HCT116 (cell line): ENCODE results near the gene RCOR1.

ENCODE experiments used
- EZH2 ChIP-seq: fragments of 200-600 bp; sonication (generic); IDR thresholded peaks from 2 replicates; pipeline ENCODE4 v1.6.1; 2017; ENCODE audit warnings: antibody characterized with exemption, mixed run types
- EZH2phosphoT487 ChIP-seq: fragments of 200-600 bp; IDR thresholded peaks from 2 replicates; pipeline ENCODE4 v1.6.1; 2018; ENCODE audit warnings: antibody characterized with exemption, borderline replicate concordance
- POLR2A ChIP-seq: IDR thresholded peaks from 2 replicates; pipeline ENCODE4 v1.7.0; 2011; ENCODE audit warnings: borderline replicate concordance; ENCODE audit not compliant: insufficient read depth, insufficient read length; ENCODE audit errors: extremely low read depth
- POLR2AphosphoS5 ChIP-seq: IDR thresholded peaks from 2 replicates; pipeline ENCODE4 v1.6.1; 2011; ENCODE audit warnings: mild to moderate bottlenecking, low read depth, low read length, moderate library complexity
- SIN3A ChIP-seq: IDR thresholded peaks from 2 replicates; pipeline ENCODE4 v1.6.1; 2012; ENCODE audit warnings: low read depth
- SP1 ChIP-seq: IDR thresholded peaks from 2 replicates; pipeline ENCODE4 v1.6.1; 2012; ENCODE audit warnings: low read depth
- YY1 ChIP-seq: IDR thresholded peaks from 2 replicates; pipeline ENCODE4 v1.6.1; 2011; ENCODE audit warnings: low read length, low read depth, moderate library complexity, mild to moderate bottlenecking; ENCODE audit not compliant: insufficient replicate concordance; ENCODE audit errors: extremely low read depth
- ZFX ChIP-seq: fragments of 450-650 bp; IDR thresholded peaks from 2 replicates; pipeline ENCODE4 v1.6.1; 2017
- ZNF274 ChIP-seq: fragments of 200-500 bp; sonication (Bioruptor generic); IDR thresholded peaks from 2 replicates; pipeline ENCODE4 v1.6.1; 2014; ENCODE audit warnings: mild to moderate bottlenecking, low read depth, low read length, inconsistent platforms
- TF ChIP-seq, protein P1 (sequence below), 3 experiments: fragments of 200-600 bp in 1 of 3; sonication (generic) in 1 of 3; IDR thresholded peaks in 2 of 3; conservative IDR thresholded peaks in 1 of 3; 2 replicates each; pipeline ENCODE4 v1.5.1; 2012 to 2017; ENCODE audit warnings: low read depth in 2 of 3, low read length in 2 of 3, antibody characterized with exemption in 1 of 3, borderline replicate concordance in 1 of 3, control low read depth in 1 of 3, mild to moderate bottlenecking in 1 of 3, mixed read lengths in 1 of 3, mixed run types in 1 of 3, moderate library complexity in 1 of 3; ENCODE audit not compliant: insufficient read depth in 1 of 3
- TF ChIP-seq, protein P2 (sequence below): IDR thresholded peaks from 2 replicates; pipeline ENCODE4 v1.6.1; 2011; ENCODE audit warnings: mild to moderate bottlenecking, low read length, moderate library complexity; ENCODE audit not compliant: insufficient replicate concordance; ENCODE audit errors: extremely low read depth
- TF ChIP-seq, protein P3 (sequence below): IDR thresholded peaks from 2 replicates; pipeline ENCODE4 v1.6.1; 2012
- TF ChIP-seq, protein P4 (sequence below): IDR thresholded peaks from 2 replicates; pipeline ENCODE4 v1.6.1; 2012

DNA sequence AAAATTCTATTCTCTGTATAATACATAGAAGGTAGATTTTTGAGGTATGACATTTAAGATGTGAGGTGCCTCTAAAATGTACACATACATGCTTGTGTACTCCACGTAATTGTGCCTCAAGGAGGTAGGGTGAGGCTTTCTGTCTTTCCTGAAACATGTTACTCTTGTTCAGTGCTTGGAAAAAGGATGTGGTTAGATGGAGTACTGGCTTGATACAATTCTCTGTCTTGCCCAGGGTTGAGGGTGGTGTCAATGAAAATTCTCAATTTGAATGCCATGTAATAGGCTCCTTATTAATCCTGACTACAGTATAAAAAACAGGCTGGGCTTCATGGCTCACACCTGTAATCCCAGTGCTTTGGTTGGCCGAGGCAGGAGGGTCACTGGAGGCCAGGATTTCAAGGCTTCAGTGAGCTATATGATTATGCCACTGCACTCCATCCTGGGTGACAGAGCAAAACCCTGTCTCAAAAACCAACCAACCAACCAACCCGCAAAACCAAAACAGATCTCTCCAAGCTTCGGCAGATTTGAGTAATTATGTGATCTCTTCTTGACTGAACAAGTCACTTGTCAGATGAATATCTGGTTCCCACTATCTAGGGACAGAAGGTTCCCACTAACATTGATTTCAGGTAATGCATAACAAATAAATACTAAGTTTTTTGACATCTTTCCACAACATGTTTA is 41.6 kb downstream of the RCOR1 start:
- TF ChIP-seq, protein P1, sequence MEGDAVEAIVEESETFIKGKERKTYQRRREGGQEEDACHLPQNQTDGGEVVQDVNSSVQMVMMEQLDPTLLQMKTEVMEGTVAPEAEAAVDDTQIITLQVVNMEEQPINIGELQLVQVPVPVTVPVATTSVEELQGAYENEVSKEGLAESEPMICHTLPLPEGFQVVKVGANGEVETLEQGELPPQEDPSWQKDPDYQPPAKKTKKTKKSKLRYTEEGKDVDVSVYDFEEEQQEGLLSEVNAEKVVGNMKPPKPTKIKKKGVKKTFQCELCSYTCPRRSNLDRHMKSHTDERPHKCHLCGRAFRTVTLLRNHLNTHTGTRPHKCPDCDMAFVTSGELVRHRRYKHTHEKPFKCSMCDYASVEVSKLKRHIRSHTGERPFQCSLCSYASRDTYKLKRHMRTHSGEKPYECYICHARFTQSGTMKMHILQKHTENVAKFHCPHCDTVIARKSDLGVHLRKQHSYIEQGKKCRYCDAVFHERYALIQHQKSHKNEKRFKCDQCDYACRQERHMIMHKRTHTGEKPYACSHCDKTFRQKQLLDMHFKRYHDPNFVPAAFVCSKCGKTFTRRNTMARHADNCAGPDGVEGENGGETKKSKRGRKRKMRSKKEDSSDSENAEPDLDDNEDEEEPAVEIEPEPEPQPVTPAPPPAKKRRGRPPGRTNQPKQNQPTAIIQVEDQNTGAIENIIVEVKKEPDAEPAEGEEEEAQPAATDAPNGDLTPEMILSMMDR (IDR thresholded peaks at IDR 0.05 in 2 of 3, conservative IDR thresholded peaks at IDR 0.05 in 1 of 3; ENCODE audit: borderline replicate concordance in 1 of 3, insufficient read depth in 1 of 3, low read depth in 2 of 3, low read length in 2 of 3), result no peak
- TF ChIP-seq ZNF274 (no peak), SIN3A (no peak), YY1 (no peak), POLR2AphosphoS5 (no peak), SP1 (no peak), EZH2 (no peak), ZFX (no peak), POLR2A (no peak), EZH2phosphoT487 (no peak)
- TF ChIP-seq, protein P2, sequence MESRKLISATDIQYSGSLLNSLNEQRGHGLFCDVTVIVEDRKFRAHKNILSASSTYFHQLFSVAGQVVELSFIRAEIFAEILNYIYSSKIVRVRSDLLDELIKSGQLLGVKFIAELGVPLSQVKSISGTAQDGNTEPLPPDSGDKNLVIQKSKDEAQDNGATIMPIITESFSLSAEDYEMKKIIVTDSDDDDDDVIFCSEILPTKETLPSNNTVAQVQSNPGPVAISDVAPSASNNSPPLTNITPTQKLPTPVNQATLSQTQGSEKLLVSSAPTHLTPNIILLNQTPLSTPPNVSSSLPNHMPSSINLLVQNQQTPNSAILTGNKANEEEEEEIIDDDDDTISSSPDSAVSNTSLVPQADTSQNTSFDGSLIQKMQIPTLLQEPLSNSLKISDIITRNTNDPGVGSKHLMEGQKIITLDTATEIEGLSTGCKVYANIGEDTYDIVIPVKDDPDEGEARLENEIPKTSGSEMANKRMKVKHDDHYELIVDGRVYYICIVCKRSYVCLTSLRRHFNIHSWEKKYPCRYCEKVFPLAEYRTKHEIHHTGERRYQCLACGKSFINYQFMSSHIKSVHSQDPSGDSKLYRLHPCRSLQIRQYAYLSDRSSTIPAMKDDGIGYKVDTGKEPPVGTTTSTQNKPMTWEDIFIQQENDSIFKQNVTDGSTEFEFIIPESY, result no peak
- TF ChIP-seq, protein P3, sequence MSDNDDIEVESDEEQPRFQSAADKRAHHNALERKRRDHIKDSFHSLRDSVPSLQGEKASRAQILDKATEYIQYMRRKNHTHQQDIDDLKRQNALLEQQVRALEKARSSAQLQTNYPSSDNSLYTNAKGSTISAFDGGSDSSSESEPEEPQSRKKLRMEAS, result no peak
- TF ChIP-seq, protein P4, sequence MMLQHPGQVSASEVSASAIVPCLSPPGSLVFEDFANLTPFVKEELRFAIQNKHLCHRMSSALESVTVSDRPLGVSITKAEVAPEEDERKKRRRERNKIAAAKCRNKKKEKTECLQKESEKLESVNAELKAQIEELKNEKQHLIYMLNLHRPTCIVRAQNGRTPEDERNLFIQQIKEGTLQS, result no peak
